Frontal cortex (tissue), 4 donors: Measurements from ENCODE around the gene YIPF1. TPM values are rescaled to one million over a fixed set of nuclear protein-coding genes. Genes with fewer than 3 reads are reported as not detected.
A peak's percentile ranks its signal among the peaks of the same experiment; 100 is the strongest.
"Not testable (repeated sequence)": the region's sequence is repeated elsewhere in the genome, so short reads cannot be mapped to it uniquely, and the experiment has no call there.

Experiments
- DNase-seq, 2 donors: peaks; one replicate each; pipeline ENCODE4 v3.0.0; 2012; ENCODE audit warnings: low spot score in 2 of 2
- FAIRE-seq: peaks from 2 replicates; lab custom pipeline; 2012; peaks lifted over from hg19 to GRCh38; lab: Jason Lieb, UNC
- total RNA-seq: library from RNA; depleted of rRNA; stranded (reverse); fragments of >200 nt; gene quantifications from one replicate; pipeline ENCODE4 v1.2.3, GENCODE V29; 2014
- donor health status: control.
- donor health status: control.
- donor health status: control.

Gene YIPF1
- total RNA-seq, 1 donor from 2014 or later: 15.5 TPM

DNA sequence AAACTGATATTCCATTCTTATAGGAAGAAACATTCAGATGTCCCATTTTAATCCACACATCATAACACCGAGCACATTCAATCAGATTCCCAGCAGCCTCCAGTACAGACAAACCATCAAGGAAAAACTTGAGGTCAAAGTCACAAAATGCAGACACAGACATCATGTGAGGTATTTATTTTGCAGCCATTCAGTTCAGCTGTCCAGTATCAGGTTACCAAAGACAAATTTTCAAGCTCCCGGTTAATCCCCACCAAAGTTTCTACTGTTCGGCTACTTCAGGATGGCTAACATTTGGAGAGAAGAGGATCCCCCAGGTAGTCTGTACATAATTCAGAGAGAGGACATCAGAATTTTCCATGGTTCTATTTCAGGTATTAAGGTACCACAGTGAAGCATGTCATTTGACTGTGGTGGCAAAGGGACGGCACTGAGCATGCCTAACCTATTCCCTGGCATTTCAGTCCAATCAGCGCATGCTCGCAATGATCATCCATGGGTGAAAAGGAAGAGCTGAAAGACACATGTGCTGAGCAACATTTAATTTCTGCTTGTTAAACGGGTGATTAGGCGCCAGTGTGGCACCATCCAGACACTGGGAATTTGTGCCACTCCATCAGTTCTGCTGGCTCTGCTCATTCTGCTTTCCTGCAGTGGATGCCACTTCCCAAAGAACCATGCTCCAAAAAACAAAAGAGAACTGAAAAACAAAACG, 37.9 kb downstream of the YIPF1 start:
- DNase-seq (no peak), FAIRE-seq (no peak)

DNA sequence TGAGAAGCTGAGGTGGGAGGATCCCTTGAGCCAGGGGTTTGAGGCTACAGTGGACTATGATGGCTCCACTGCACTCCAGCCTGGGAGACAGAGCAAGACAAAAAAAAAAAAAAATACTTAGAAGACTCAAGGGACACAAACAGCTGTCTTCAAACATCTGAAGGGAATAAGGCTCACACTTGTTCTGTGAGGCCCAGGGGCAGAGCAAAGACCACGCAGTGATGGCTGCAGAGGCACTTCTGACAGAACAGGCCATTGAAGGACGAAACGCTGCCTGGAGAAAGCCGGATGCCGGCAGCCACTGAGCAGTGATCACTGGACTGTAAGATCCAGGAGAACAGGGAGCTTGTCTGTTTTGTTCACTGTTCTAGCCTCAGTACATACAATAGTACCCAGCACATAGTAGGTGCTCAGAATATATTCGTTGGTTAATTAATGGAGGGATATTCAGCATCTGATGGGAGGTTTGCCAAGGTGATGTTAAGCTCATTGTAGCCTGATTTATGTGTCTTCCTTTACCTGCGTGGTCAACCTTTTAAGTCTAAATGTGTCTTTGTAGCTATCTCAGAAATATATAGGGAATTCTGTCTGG, 39.4 kb downstream of the YIPF1 start:
- DNase-seq (no peak), FAIRE-seq (no peak)

DNA sequence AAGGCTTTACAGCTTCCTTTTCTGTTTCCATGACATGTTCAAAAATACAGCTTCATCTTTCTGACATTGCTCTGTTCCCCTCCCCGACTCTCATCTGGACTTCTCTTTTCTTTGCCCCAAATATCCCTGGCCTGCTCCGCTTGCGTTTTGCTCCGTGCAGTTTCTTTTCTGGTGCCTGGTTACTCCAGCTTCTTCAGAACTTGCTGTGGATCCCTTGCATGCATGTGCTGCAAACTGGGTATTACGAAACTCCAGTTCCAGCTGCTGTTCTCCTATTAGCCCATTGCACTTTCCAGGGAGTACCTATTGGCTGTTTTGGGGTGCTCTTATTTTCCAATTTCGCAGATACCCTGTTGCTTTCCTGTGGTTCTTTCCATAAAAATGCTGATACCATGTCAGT, 41.6 kb downstream of the YIPF1 start:
- FAIRE-seq (no peak), DNase-seq (no peak)

DNA sequence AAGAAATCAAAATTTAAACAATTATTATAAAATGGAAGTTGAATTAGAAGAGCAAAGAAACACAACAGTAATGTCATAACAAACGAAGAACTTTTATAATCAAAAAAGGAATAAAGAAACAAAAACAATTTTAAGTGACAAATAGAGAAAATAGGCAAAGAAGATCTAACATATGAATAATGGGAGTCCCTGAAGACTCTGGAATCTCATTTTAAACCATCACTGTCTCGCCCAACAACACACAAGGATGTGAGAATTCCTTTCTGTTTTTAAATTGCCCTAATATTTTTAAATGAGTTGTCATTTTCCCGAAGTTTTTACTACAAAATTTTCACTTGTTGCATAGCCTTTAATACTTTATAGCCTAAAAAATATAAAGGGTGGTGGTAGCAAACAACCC, 47.2 kb downstream of the YIPF1 start:
- DNase-seq: no peak
- no peak for FAIRE-seq

DNA sequence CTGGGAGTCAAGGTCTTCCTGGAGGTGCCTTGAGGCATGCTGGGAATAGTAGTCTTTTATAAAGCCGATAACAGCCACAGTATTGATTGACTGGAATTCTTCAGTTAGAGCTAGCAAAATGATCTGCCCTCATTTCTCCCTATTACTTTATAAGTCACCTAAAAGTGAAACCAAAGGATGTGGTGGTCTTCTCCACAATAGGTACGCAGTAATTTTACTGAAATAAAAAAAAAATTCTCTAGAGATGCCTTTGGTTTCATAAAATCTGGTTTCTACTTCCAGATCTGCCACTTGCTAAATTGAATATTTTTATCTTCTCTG, 51.0 kb downstream of the YIPF1 start:
- DNase-seq (no peak), FAIRE-seq (no peak)

DNA sequence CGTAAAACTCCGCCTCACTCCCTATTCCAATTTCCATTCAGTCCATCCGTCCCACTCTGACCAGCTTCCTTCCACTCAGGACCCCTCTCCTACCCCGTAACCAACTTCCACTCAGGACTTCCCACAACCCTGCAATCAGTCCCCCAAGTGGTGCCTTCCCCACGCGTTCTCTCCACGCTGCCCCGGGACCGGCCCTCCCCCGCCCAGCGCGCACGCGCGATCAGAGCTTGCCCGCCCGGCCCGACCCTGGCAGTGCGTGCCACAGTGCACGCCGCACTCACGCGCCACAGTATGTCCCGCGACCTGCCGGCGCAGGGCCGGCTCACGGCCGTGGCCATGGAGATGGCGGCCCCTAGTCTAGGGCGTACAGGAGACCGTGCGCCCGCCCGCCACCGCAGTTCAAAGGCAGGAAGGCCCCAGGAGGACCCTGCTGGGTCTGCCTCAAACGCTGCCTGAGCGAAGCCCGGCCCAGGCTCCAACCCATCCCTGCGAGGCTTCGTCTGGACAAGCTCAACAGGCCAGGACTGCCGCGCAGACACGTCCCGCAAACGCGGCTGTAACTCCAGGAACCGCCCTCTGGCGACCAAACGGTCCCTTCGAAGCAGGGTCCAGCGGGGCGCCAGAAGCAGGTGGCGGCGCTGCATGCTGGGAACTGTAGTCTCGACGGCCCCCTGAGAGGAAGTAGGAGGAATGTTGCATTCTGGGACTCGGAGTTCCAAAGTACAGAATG, 51.5 kb downstream of the YIPF1 start, which contains the start of gene NDC1:
NDC1 (minus strand) TSS at position 373 of the 730 bp plus-strand sequence; CDS start at position 338, 35 bp downstream.
- DNase-seq: peak; percentile 84 to 86
- no peak for FAIRE-seq

DNA sequence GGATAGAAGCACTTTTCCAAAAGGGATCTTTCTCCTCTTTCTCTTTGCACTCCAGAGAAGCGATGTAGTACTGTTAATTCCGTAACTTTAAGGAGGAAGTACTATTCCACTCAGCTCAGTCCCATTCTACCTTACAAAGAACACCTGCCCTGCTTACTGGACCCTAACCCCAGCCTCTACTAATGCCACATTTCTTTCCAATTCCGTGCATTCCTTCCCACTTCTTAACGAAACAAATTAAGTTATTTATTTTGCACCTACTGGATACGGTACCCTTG, 52.0 kb downstream of the YIPF1 start:
- FAIRE-seq: no peak
- DNase-seq: no peak

DNA sequence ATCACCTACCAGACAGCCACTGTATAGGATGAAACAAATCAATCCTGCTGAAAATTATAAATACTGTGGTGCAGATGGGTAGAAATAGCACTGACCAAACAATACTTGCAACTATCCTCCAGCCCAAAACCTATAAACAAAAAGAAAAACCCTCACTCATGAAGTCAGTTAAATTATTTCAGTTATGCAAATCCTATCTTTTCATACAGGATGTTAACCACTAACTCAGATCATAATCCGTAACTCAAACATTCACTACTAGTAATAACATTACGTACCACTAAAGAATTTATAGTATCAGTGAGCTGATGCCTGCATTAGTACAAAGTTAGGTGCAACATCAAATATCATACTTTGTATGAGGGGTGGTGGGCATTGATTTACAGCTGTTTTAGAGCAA, 54.1 kb downstream of the YIPF1 start:
- DNase-seq (no peak), FAIRE-seq (no peak)

DNA sequence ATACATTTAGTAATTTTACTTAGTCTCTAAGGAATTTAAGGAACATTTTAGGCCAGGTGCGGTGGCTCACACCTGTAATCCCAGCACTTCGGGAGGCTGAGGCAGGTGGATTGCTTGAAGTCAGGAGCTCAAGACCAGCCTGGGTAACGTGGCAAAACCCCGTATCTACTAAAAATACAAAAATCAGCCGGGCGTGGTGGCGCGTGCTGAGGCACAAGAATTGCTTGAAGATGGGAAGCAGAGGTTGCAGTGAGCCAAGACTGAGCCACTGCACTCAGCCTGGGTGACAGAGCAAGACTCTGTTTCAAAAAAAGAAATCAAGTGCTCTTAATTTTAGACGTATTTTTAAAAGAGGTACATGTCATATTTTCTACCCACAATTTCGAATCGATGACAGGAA, 54.8 kb downstream of the YIPF1 start:
- DNase-seq (no peak), FAIRE-seq (no peak)

DNA sequence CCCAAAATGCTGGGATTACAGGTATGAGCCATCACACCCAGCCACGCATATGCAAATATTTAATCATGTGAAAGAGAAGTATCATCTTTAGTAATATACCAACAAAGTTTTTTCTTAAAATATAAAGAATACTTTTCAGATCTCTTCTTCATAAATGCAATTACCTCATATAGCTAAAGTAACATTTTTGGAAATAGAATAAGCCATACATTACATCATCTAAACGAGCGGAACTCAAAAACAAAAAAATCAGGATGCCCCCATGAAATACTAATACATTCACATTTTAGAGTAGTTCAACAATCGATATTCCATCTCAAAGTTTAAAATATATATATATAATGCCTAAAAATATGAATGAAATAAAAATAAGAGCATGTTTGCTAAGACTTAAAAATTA, 56.2 kb downstream of the YIPF1 start:
- FAIRE-seq (no peak), DNase-seq (no peak)

DNA sequence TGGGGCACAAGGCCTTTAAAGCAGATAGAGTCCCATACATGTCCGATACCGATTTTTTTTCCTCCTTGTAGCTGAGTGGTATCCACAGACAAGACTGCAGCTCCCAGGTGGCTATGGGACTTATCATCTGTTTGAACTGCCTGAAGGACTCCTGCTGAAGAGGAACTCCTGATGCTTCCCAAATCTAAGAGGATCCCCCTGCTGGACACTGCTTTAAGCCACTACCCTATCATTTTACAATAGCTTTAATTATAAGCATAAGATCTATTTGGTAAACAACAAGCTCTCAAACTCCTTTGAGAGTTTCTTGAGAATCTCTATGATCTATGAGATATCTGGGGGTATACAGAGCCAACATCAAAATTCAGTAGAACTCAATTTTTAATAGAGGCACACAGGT, 63.2 kb downstream of the YIPF1 start:
- no peak for FAIRE-seq
- no peak for DNase-seq

DNA sequence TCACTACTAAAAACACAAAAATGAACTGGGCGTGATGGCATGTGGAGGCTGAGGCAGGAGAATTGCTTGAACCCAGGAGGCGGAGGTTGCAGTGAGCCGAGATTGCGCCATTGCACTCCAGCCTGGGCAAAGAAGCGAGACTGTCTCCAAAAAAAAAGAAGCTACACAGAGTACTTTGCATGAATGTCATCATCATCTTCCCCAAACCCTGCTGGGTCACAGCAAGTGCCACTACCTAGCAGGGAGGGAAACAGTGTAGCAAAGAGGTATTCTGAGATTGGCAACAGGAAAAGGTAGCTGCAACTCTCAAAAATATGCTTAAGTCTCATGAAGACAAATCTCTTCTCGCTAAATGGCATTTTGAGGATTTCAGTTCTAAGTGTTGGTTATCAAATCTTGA, 64.3 kb downstream of the YIPF1 start:
- DNase-seq (no peak), FAIRE-seq (no peak)

DNA sequence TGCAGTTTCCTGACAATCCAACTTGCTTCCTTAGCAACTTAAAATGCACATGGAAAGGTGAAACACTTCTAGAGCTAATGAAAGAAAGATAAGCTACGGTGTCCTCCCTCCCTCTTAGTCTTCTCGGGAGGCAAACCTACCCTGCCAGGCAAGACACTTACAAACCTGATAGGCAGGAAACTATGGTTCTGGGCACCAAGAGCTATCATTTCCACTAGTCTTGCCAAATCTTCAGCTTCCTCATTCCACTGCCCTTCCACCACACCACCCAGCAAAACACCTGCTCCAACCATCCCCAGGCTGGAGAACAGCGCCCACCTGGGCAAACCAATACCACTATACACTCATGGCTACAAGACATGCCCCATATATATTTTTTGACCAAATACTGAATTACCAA, 66.7 kb downstream of the YIPF1 start:
- FAIRE-seq (no peak), DNase-seq (no peak)

DNA sequence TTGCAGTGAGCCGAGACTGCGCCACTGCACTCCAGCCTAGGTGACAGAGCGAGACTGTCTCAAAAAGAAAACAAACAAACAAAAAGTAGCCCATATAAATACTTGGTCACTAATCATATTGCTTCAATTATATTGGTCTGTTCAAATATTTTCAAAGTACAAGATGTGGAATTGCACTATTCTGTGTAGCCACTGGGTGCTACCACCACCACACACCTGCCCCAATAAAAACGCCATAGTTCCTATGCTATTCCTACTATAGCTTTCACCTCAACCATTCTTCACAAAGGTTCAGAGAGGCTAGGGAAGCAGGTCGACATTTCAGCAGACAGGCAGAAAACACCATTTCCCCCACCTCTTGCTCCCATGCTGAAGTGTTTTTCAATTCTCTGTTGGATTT, 68.2 kb downstream of the YIPF1 start:
- FAIRE-seq (no peak), DNase-seq (no peak)

DNA sequence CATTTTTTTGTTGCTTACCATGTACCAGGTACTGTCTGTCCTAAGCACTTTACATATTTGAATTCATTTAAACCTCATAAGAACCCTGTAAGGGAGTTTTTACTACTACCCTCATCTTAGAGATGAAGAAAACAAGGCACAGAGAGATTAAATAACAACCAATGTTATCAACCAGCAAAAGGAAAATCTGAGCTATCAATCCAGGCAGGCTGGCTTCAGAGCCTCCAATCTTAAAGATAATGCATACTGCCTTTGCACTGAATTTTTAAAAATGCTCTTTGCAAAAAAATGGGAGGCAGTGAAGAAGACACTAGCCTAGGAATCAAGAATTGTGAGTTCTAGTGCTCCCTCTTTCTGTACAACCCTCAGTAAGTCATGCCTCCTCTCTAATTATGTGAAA, 70.2 kb downstream of the YIPF1 start:
- no peak for DNase-seq
- FAIRE-seq: no peak

DNA sequence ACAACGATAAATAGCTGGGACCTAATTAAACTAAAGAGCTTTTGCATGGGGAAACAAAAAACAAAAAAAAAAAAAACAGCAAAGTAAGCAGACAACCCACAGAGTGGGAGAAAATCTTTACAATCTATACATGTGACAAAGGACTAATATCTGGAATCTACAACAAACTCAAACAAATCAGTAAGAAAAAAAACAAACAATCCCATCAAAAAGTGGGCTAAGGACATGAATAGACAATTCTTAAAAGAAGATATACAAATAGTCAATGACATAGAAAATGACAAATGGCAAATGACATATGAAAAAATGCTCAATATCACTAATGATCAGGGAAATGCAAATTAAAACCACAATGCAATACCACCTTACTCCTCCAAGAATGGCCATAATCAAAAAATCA, 73.0 kb downstream of the YIPF1 start:
- not testable (repeated sequence) for DNase-seq, FAIRE-seq

DNA sequence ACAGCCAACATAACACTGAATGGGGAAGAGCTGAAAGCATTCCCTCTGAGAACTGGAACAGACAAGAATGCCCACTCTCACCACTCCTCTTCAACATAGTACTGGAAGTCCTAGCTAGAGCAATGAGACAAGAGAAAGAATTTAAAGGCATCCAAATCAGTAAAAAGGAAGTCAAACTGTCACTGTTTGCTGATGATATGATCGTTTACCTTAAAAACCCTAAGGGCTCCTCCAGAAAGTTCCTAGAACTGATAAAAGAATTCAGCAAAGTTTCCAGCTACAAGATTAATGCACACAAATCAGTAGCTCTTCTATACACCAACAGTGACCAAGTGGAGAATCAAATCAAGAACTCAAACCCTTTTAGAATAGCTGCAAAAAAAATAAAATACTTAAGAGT, 74.1 kb downstream of the YIPF1 start:
- FAIRE-seq, DNase-seq: not testable (repeated sequence)

DNA sequence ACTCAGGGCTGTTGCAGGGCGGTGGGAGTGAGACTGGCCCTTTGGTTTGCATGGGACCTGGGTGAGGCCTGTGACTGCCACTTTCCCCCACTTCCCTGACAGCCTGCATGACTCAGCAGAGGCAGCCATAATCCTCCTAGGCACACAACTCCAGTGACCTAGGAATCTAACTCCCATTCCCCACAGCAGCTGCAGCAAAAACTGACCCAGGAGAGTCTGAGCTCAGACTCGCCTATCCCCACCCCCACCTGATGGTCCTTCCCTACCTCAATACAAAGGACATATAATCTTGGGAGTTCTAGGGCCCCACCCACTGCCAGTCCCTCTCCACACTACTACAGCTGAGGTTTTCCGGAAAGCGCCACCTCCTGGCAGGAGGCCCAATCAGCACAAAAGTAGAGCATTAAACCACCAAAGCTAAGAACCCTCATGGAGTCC, 78.2 kb downstream of the YIPF1 start:
- DNase-seq: no peak
- FAIRE-seq: no peak

DNA sequence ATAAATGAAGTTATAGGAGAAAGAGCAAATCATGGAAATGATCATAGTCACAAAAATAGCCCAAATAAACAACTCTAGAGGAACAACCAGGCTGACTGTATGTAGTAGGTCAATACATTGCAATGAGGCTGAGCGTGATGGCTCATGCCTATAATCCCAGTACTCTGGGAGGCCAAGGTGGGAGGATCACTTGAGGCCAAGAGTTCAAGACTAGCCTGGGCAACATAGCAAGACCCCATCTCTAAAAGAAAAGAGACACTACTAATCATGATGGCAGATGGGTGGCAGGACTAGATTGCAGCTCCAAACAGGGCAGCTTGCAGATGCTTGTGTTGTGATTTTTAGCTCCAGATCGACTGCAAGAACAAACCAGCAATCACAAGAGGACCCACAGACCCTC, 79.1 kb downstream of the YIPF1 start:
- DNase-seq (no peak), FAIRE-seq (no peak)

DNA sequence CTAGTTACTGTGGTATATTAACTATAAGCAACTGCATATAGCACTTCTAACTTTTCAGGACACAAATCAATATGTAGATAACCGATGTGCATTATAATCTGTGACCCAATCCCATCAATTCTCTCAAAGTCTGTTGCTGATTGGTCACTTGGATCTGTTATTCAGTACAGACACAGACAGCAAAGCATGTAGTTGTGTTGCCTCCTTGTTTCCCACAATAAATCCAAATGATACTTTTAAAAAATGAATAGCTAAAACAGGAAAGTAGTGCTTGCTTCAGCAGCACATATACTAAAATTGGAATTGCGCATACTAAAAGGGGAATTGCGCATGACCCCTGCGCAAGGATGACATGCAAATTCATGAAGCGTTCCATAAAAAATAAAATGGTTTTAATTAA, 79.6 kb downstream of the YIPF1 start:
- no peak for FAIRE-seq
- DNase-seq: no peak

DNA sequence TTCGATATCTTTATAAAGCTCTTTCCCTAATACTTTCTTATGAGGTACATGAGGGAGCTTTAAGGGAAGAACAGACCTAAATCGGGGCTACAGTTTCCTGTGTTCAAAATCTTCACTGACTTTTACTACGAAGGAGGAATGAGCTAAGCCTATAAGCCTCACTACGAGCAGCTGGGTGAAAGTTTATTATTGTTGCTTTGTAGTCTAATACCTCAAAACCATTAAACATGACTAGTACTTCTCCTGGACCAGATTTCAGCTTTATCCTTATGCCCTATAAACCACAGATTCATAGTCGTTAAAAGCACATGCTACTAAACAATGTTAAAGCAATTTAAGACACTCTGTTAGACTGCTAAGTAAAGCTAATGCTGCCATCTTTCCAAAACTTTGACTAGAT, 81.7 kb downstream of the YIPF1 start:
- DNase-seq: no peak
- no peak for FAIRE-seq
